Panc1 (cell line): Measurements from ENCODE around the gene CFAP74.

Experiments used
- POLR2AphosphoS5 ChIP-seq: IDR thresholded peaks from 2 replicates; pipeline ENCODE4 v1.6.1; 2012; ENCODE audit warnings: mild to moderate bottlenecking, low read depth, low read length, moderate library complexity
- REST ChIP-seq, 2 experiments: IDR thresholded peaks; 2 replicates each; pipeline ENCODE4 v1.6.1; 2011 to 2012; ENCODE audit warnings: low read depth in 2 of 2, control low read depth in 1 of 2, low read length in 1 of 2, mild to moderate bottlenecking in 1 of 2, moderate library complexity in 1 of 2; ENCODE audit not compliant: insufficient read depth in 1 of 2

- no peak for TF ChIP-seq POLR2AphosphoS5
- TF ChIP-seq REST (IDR thresholded peaks at IDR 0.05; ENCODE audit: insufficient read depth in 1 of 2, low read depth in 2 of 2, low read length in 1 of 2): no peak
Observed at GRCh38 chr1:2032737-2033136, 29.2 kb upstream of the CFAP74 start.
